Hepatocyte (in vitro differentiated cells): ENCODE data around the gene UBE2E1. TPM values are rescaled to one million over a fixed set of nuclear protein-coding genes. Genes with fewer than 3 reads are reported as not detected.
A peak's percentile ranks its signal among the peaks of the same experiment; 100 is the strongest.

Source experiments
- DNase-seq: peaks from one replicate; pipeline ENCODE4 v3.0.0-alpha.2; 2016; ENCODE audit warnings: low spot score
- H2AFZ ChIP-seq: fragments of 200-600 bp; sonication (generic); 2 replicates; pipeline ENCODE4 v1.6.0; 2016; ENCODE audit warnings: antibody characterized with exemption, mild to moderate bottlenecking
- H3K27ac ChIP-seq: fragments of 200-600 bp; sonication (generic); 2 replicates; pipeline ENCODE4 v1.5.1; 2016; ENCODE audit warnings: mild to moderate bottlenecking
- H3K27me3 ChIP-seq: fragments of 200-600 bp; sonication (generic); 2 replicates; pipeline ENCODE4 v1.6.1; 2016
- H3K36me3 ChIP-seq: fragments of 200-600 bp; sonication (generic); replicated peaks from 2 replicates; pipeline ENCODE4 v1.5.1; 2016; ENCODE audit warnings: low read depth; ENCODE audit not compliant: insufficient read depth
- H3K4me1 ChIP-seq: fragments of 200-600 bp; sonication (generic); 2 replicates; pipeline ENCODE4 v1.5.1; 2016; ENCODE audit warnings: mild to moderate bottlenecking, moderate library complexity; ENCODE audit not compliant: insufficient read depth
- H3K4me2 ChIP-seq: fragments of 200-600 bp; sonication (generic); 2 replicates; pipeline ENCODE4 v1.6.0; 2016
- H3K4me3 ChIP-seq: fragments of 200-600 bp; sonication (generic); 2 replicates; pipeline ENCODE4 v1.5.1; 2016; ENCODE audit warnings: mild to moderate bottlenecking
- H3K79me2 ChIP-seq: fragments of 200-600 bp; sonication (generic); 2 replicates; pipeline ENCODE4 v1.6.0; 2017; ENCODE audit warnings: mild to moderate bottlenecking
- H3K9me2 ChIP-seq: fragments of 200-600 bp; sonication (generic); replicated peaks from 2 replicates; pipeline ENCODE4 v1.6.0; 2017; ENCODE audit warnings: mild to moderate bottlenecking; ENCODE audit not compliant: insufficient read depth
- H3K9me3 ChIP-seq: fragments of 200-600 bp; sonication (generic); 2 replicates; pipeline ENCODE4 v1.5.1; 2016; ENCODE audit warnings: low read depth, mild to moderate bottlenecking
- H4K20me1 ChIP-seq: fragments of 200-600 bp; sonication (generic); 2 replicates; pipeline ENCODE4 v1.6.0; 2016; ENCODE audit warnings: mild to moderate bottlenecking; ENCODE audit not compliant: insufficient read depth, poor library complexity, severe bottlenecking
- EZH2 ChIP-seq: fragments of 200-600 bp; sonication (generic); IDR thresholded peaks from 2 replicates; pipeline ENCODE4 v1.6.1; 2016; ENCODE audit warnings: antibody characterized with exemption, mild to moderate bottlenecking, borderline replicate concordance
- EZH2phosphoT487 ChIP-seq: fragments of 200-600 bp; sonication (generic); IDR thresholded peaks from one replicate; pipeline ENCODE4 v1.6.1; 2018; ENCODE audit warnings: antibody characterized with exemption, mild to moderate bottlenecking, low read depth, moderate library complexity; ENCODE audit not compliant: unreplicated experiment, severe bottlenecking
- WGBS: methylation state at CpG from one replicate; pipeline ENCODE4 v1.1.6; 2016; ENCODE audit warnings: low lambda C conversion rate; ENCODE audit errors: missing lambda C conversion rate; 5-methylcytosine and 5-hydroxymethylcytosine counted together
- polyA plus RNA-seq: library from polyadenylated mRNA; unstranded; fragments of >200 nt; fragmentation: Nextera tagmentation; extraction: Ambion mirVana; gene quantifications from 2 replicates; pipeline ENCODE4 v1.2.1, GENCODE V29; 2016
- total RNA-seq: library from RNA; depleted of rRNA; stranded (reverse); fragments of >200 nt; gene quantifications from 2 replicates; pipeline ENCODE4 v1.2.3, GENCODE V29; 2014
- TF ChIP-seq, protein P1 (sequence below): fragments of 200-600 bp; sonication (generic); IDR thresholded peaks from 2 replicates; pipeline ENCODE4 v1.5.1; 2016; ENCODE audit warnings: antibody characterized with exemption, mild to moderate bottlenecking; ENCODE audit not compliant: poor library complexity

UBE2E1 gene
- total and polyA plus RNA-seq, 2 experiments from 2014 or later, result 20.8 to 179 TPM

DNA sequence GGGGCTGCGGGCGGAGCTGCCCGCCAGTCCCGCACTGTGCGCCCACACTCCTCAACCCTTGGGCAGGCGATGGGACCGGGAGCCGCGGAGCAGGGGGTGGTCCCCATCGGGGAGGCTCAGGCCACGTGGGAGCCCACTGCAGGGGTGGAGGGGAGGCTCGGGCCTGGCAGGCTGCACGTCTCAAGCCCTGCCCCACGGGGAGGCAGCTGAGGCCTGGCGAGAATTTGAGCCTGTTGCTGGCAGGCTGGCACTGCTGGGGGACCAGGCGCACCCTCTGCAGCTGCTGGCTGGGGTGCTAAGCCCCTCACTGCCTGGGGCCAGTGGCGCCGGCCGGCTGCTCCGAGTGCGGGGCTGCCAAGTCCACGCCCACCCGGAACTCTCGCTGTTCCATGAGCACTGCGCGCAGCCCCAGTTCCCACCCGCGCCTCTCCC, 76.7 kb downstream of the UBE2E1 start:
- no peak for DNase-seq
- Histone ChIP-seq H3K36me3 (no peaks in the 10 kb centered on the region), H3K27ac (no peak overlapping the region), H3K9me3 (no peaks in the 10 kb centered on the region), H3K4me2 (no peak overlapping the region), H3K79me2 (peaks cover 76% of the 10 kb centered on the region), H3K4me3 (no peak overlapping the region), H3K4me1 (no peaks in the 10 kb centered on the region), H3K27me3 (no peaks in the 10 kb centered on the region), H3K9me2 (no peaks in the 10 kb centered on the region), H4K20me1 (peaks cover 11% of the 10 kb centered on the region), H2AFZ (no peak overlapping the region)
- TF ChIP-seq, protein P1, sequence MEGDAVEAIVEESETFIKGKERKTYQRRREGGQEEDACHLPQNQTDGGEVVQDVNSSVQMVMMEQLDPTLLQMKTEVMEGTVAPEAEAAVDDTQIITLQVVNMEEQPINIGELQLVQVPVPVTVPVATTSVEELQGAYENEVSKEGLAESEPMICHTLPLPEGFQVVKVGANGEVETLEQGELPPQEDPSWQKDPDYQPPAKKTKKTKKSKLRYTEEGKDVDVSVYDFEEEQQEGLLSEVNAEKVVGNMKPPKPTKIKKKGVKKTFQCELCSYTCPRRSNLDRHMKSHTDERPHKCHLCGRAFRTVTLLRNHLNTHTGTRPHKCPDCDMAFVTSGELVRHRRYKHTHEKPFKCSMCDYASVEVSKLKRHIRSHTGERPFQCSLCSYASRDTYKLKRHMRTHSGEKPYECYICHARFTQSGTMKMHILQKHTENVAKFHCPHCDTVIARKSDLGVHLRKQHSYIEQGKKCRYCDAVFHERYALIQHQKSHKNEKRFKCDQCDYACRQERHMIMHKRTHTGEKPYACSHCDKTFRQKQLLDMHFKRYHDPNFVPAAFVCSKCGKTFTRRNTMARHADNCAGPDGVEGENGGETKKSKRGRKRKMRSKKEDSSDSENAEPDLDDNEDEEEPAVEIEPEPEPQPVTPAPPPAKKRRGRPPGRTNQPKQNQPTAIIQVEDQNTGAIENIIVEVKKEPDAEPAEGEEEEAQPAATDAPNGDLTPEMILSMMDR, result no peak
- no peak for TF ChIP-seq EZH2phosphoT487
- no peak for TF ChIP-seq EZH2
- WGBS, result 98% methylated on average over 16 of the region's 28 CpGs

DNA sequence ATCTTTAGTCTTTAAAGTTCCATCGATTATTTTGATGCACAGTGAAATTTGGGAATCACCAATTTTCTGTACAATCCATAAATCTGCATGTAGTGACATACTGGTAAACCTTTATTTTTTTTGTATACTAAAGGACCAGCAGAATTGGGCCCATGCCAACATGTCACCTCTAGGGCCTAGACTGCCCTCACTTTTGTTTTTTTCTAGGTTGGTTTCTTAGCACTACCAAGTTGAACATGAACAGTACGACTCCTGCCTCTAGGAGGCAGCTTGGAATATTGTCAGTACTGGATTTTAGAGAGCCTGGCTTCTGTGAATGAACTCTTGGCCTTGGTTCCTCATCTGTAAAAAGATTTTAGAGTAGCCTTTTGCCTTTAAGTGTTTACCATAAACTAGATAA, 78.7 kb downstream of the UBE2E1 start:
- 90% methylated on average over 2 of the region's 2 CpGs for WGBS
- Histone ChIP-seq H2AFZ (no peak overlapping the region), H3K27ac (no peak overlapping the region), H3K79me2 (peaks cover 63% of the 10 kb centered on the region), H3K4me3 (no peak overlapping the region), H3K9me3 (no peaks in the 10 kb centered on the region), H3K36me3 (no peaks in the 10 kb centered on the region), H3K4me1 (no peaks in the 10 kb centered on the region), H3K4me2 (no peak overlapping the region), H3K27me3 (no peaks in the 10 kb centered on the region), H3K9me2 (no peaks in the 10 kb centered on the region), H4K20me1 (peaks cover 19% of the 10 kb centered on the region)
- DNase-seq, result no peak
- TF ChIP-seq EZH2, result no peak
- TF ChIP-seq, protein P1, result peak; percentile 5

DNA sequence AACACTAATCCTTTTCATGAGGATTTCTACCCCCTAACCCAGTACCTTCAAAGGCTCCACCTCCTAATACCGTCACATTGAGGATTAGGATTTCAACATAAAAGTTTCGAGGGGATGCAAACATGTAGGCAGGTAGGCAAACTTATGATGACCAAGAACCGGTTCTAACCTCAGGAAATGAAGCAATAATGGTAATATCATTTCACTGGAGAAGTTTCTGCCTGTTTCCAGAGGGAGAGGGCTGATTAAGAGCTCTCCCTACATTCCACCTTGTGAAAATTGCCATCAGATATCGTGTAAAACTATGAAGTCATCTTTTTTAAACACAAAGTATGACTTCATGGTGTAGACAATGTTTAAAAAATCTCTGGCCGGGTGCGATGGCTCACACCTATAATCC, 79.5 kb downstream of the UBE2E1 start:
- no peak overlapping the region for H3K27ac ChIP-seq
- TF ChIP-seq, protein P1, result no peak
- TF ChIP-seq EZH2 (no peak), EZH2phosphoT487 (no peak)
- H3K4me3 ChIP-seq, result no peak overlapping the region
- H3K4me2 ChIP-seq, result no peak overlapping the region
- peaks cover 19% of the 10 kb centered on the region for H4K20me1 ChIP-seq
- H3K9me3 ChIP-seq, result no peaks in the 10 kb centered on the region
- WGBS, result 94% methylated on average over 6 of the region's 6 CpGs
- H3K4me1 ChIP-seq, result no peaks in the 10 kb centered on the region
- no peaks in the 10 kb centered on the region for H3K36me3 ChIP-seq
- no peak for DNase-seq
- H3K27me3 ChIP-seq, result no peaks in the 10 kb centered on the region
- H3K9me2 ChIP-seq, result no peaks in the 10 kb centered on the region
- no peak overlapping the region for H2AFZ ChIP-seq
- peaks cover 59% of the 10 kb centered on the region for H3K79me2 ChIP-seq

DNA sequence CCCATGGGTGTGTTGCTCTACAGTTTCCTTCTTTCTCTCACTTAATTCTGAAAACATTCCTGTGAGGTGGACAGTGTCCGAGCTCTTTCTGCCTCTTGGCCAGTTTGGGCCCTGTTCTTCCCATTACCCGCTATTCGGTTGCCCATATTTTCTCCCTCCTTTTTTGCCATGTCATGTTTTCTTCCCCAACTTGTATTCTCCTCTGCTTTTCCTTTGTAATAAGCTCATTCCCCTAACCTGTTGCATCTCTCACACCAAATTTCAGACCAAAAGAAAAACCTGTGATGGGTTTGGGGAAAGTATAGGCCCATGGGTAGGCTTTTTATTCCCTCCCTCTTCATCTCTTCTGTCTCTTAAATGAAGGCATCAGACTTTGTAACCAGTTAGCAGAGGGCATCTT, 80.6 kb downstream of the UBE2E1 start:
- 100% methylated on average over 3 of the region's 3 CpGs for whole genome bisulfite sequencing
- Histone ChIP-seq H3K36me3 (no peaks in the 10 kb centered on the region), H3K9me3 (no peaks in the 10 kb centered on the region), H3K27ac (no peak overlapping the region), H3K4me3 (no peak overlapping the region), H3K4me2 (no peak overlapping the region), H3K79me2 (peaks cover 51% of the 10 kb centered on the region), H3K9me2 (no peaks in the 10 kb centered on the region), H2AFZ (no peak overlapping the region), H3K27me3 (no peaks in the 10 kb centered on the region), H4K20me1 (peaks cover 19% of the 10 kb centered on the region), H3K4me1 (no peaks in the 10 kb centered on the region)
- DNase-seq, result no peak
- TF ChIP-seq EZH2, result no peak
- TF ChIP-seq EZH2phosphoT487, result no peak
- TF ChIP-seq, protein P1, result no peak
